ENCODE data around the gene LAMP5. TPM values are rescaled to one million over a fixed set of nuclear protein-coding genes. Genes with fewer than 3 reads are reported as not detected.

The LAMP5 gene
- total and polyA plus RNA-seq, 9 of the 15 experiments (the other 6 are each of a cell fraction or from before 2014, with no cell fraction given) = not detected

- Histone ChIP-seq H3K9me3 (replicated peaks; ENCODE audit: control insufficient read depth, insufficient read depth, low read depth, low read length) (no peaks in the 10 kb centered on the region), H3K4me2 (ENCODE audit: insufficient read depth, low read length) (no peak overlapping the region), H3K4me1 (replicated peaks in 1 of 2; ENCODE audit: control insufficient read depth in 2 of 2, insufficient read depth in 2 of 2, low read length in 2 of 2) (no peaks in the 10 kb centered on the region), H3K9me1 (ENCODE audit: control insufficient read depth, insufficient read depth, low read length) (no peaks in the 10 kb centered on the region), H3K27ac (ENCODE audit: extremely low read depth, low read depth, low read length) (no peak overlapping the region), H3K79me2 (ENCODE audit: control insufficient read depth, insufficient read depth, low read length) (no peaks in the 10 kb centered on the region), H4K20me1 (replicated peaks; ENCODE audit: control insufficient read depth, insufficient read depth, low read length) (no peaks in the 10 kb centered on the region), H3K36me3 (ENCODE audit: control insufficient read depth, insufficient read depth, low read length) (no peaks in the 10 kb centered on the region), H3K27me3 (ENCODE audit: control insufficient read depth in 2 of 2, insufficient read depth in 2 of 2, low read length in 2 of 2) (no peaks in the 10 kb centered on the region), H3K9ac (ENCODE audit: insufficient read depth in 1 of 2, low read depth in 2 of 2, low read length in 2 of 2) (no peak overlapping the region), H3K4me3 (no peak overlapping the region), H2AFZ (ENCODE audit: low read depth, low read length) (no peak overlapping the region)
- DNase-seq (ENCODE audit: extremely low read depth in 1 of 4, low spot score in 3 of 4) (no peak), FAIRE-seq (no peak), ATAC-seq (no peak)
- BruUV-seq (replicated peaks) = no TSS peak
- in situ Hi-C loops (cut with MboI) (no loop called here), intact Hi-C loops (cut with micrococcal nuclease) (no loop called here)
- WGBS (ENCODE audit: insufficient coverage, low coverage, missing lambda C conversion rate) = 1% methylated on average over 7 of the region's 7 CpGs
- ChIA-PET POLR2A (no interaction called here), CTCF (ENCODE audit: low intra/inter-chr PET ratio) (no interaction called here)
- no peak for TF ChIP-seq WHSC1 (IDR thresholded peaks at IDR 0.05; ENCODE audit: low read length)
- TF ChIP-seq STAT5A (IDR thresholded peaks at IDR 0.05; ENCODE audit: borderline replicate concordance, low read length) = no peak
- TF ChIP-seq TOE1 (IDR thresholded peaks at IDR 0.05; ENCODE audit: borderline replicate concordance) = no peak
- no peak for TF ChIP-seq TOE1 (CRISPR knock-in tag; IDR thresholded peaks at IDR 0.05; ENCODE audit: borderline replicate concordance, low read depth)
- TF ChIP-seq REST (IDR thresholded peaks at IDR 0.05; ENCODE audit: borderline replicate concordance) = no peak
- TF ChIP-seq REST (CRISPR knock-in tag; IDR thresholded peaks at IDR 0.05; ENCODE audit: low read depth) = no peak
- no peak for TF ChIP-seq FOXJ3 (CRISPR knock-in tag; IDR thresholded peaks at IDR 0.05)
- no peak for TF ChIP-seq KDM1A (IDR thresholded peaks at IDR 0.05)
- no peak for TF ChIP-seq ZNF511 (CRISPR knock-in tag; IDR thresholded peaks at IDR 0.05)
- TF ChIP-seq TEAD4 (IDR thresholded peaks at IDR 0.05; ENCODE audit: low read length) = no peak
- no peak for TF ChIP-seq TEAD4 (CRISPR knock-in tag; IDR thresholded peaks at IDR 0.05; ENCODE audit: borderline replicate concordance)
- no peak for TF ChIP-seq CTCF (IDR thresholded peaks at IDR 0.05 in 2 of 3, conservative IDR thresholded peaks at IDR 0.05 in 1 of 3; ENCODE audit: insufficient read depth in 2 of 3, low read depth in 1 of 3, low read length in 3 of 3)
- TF ChIP-seq ZNF584 (CRISPR knock-in tag; IDR thresholded peaks at IDR 0.05; ENCODE audit: low read depth) = no peak
- no peak for TF ChIP-seq CCNT2 (IDR thresholded peaks at IDR 0.05; ENCODE audit: borderline replicate concordance, extremely low read depth, insufficient read length, low read depth, low read length)
Measured at GRCh38 chr20:9577397-9577796, 63.0 kb downstream of the LAMP5 start.

All from K562 (cell line).